Mesothelial cell of epicardium (in vitro differentiated cells): ENCODE results near the gene PLAAT3. TPM values are rescaled to one million over a fixed set of nuclear protein-coding genes. Genes with fewer than 3 reads are reported as not detected.
"Not testable (repeated sequence)": the region's sequence is repeated elsewhere in the genome, so short reads cannot be mapped to it uniquely, and the experiment has no call there.

Source experiments
- DNase-seq, 2 experiments: peaks; one replicate each; pipeline ENCODE4 v3.0.0; 2021; ENCODE audit warnings: low spot score in 2 of 2; ENCODE audit not compliant: unreplicated experiment in 2 of 2
- H3K27ac Mint-ChIP-seq: 2 replicates; pipeline ENCODE4 v1.8.0; 2021; ENCODE audit warnings: mixed read lengths
- H3K27me3 Mint-ChIP-seq: 2 replicates; pipeline ENCODE4 v1.8.0; 2021; ENCODE audit warnings: low read depth, mixed read lengths
- H3K36me3 Mint-ChIP-seq: 2 replicates; pipeline ENCODE4 v1.8.0; 2021; ENCODE audit warnings: mixed read lengths
- H3K4me1 Mint-ChIP-seq: 2 replicates; pipeline ENCODE4 v1.8.0; 2021; ENCODE audit warnings: mixed read lengths
- H3K4me3 Mint-ChIP-seq: 2 replicates; pipeline ENCODE4 v1.8.0; 2021; ENCODE audit warnings: mild to moderate bottlenecking, moderate library complexity, mixed read lengths
- H3K9me3 Mint-ChIP-seq: 2 replicates; pipeline ENCODE4 v1.8.0; 2021; ENCODE audit warnings: mixed read lengths
- total RNA-seq: library from RNA; stranded (reverse); gene quantifications from 3 replicates; pipeline ENCODE4 v1.2.1, GENCODE V29; 2021
- TF ChIP-seq, protein P1 (sequence below): fragments of 200-600 bp; sonication (generic); IDR thresholded peaks from one replicate; pipeline ENCODE4 v1.5.0; 2021; ENCODE audit warnings: antibody characterized with exemption; ENCODE audit not compliant: unreplicated experiment

Gene PLAAT3
- total RNA-seq, 1 donor from 2014 or later, result 1.5 TPM

DNA sequence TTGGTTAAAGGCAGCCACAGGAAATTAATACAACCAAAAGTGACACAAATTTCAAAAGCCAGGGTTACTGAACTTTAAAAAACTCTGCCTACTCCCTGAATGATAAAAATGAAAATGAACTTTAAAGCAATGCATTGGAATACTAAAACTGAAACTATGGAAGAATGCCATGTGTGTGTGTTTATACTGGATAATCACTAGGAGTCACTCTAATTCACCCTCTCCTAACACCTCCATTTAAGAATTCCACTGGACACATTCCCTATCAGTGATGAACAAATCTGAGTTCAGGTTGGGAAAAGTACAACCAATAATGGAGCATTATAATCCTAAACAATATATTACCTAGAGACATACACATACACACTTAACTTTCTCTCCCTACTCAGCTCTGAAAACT lies 27.5 kb upstream of the PLAAT3 start:
- no peak for DNase-seq
- Mint-ChIP-seq H3K9me3 (no peaks in the 10 kb centered on the region), H3K4me3 (no peak overlapping the region)

DNA sequence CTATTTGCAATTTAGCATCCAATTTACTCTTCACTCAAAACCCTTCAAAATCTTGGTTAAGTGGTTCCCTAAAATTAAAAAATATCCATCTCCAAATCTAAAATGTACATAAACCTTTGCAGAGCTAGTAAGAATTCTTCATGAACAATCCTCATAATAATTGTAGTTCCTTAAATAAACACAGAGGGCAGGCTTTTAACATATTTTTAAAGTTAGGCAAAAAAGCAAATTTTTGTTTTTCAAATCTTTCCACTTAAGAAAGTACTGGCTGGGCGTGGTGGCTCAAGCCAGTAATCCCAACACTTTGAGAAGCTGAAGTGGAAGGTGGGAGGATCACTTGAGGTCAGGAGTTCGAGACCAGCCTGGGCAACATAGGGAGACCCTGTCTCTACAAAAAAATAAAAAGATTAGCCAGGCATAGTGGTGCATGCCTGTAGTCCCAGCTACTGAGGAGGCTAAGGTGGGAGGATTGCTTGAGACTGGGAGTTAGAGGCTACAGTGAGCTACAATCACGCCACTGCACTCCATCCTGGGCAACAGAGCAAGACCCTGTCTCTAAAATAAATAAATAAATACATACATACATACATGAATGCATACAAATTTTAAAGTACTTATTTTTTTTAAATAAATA lies 25.1 kb upstream of the PLAAT3 start:
- Mint-ChIP-seq H3K27me3 (no peaks in the 10 kb centered on the region), H3K4me1 (no peaks in the 10 kb centered on the region), H3K9me3 (no peaks in the 10 kb centered on the region), H3K36me3 (peaks cover 21% of the 10 kb centered on the region), H3K27ac (no peak overlapping the region), H3K4me3 (no peak overlapping the region)
- TF ChIP-seq, protein P1, sequence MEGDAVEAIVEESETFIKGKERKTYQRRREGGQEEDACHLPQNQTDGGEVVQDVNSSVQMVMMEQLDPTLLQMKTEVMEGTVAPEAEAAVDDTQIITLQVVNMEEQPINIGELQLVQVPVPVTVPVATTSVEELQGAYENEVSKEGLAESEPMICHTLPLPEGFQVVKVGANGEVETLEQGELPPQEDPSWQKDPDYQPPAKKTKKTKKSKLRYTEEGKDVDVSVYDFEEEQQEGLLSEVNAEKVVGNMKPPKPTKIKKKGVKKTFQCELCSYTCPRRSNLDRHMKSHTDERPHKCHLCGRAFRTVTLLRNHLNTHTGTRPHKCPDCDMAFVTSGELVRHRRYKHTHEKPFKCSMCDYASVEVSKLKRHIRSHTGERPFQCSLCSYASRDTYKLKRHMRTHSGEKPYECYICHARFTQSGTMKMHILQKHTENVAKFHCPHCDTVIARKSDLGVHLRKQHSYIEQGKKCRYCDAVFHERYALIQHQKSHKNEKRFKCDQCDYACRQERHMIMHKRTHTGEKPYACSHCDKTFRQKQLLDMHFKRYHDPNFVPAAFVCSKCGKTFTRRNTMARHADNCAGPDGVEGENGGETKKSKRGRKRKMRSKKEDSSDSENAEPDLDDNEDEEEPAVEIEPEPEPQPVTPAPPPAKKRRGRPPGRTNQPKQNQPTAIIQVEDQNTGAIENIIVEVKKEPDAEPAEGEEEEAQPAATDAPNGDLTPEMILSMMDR, result peak; percentile 77
- no peak for DNase-seq

More for the DNA sequence above, 27.5 kb upstream of the PLAAT3 start:
- TF ChIP-seq, protein P1, result no peak
- H3K27me3 Mint-ChIP-seq, result no peaks in the 10 kb centered on the region
- H3K36me3 Mint-ChIP-seq, result peaks cover 26% of the 10 kb centered on the region
- H3K4me1 Mint-ChIP-seq, result no peaks in the 10 kb centered on the region
- no peak overlapping the region for H3K27ac Mint-ChIP-seq

DNA sequence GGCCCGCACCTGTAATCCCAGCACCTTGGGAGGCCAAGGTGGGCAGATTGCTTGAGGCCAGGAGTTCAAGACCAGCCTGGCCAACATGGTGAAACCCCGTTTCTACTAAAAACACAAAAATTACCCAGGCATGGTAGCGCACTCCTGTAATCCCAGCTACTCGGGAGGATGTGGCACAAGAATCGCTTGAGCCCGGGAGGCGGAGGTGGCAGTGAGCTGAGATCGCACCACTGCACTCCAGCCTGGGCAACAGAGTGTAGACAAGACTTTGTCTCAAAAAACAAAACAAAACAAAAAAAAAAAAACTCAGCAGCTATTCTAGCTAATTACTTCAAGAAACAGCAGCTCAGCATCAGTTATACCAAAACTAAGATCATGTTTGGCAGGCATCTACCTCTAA lies 24.2 kb upstream of the PLAAT3 start:
- H3K27me3 Mint-ChIP-seq, H3K27ac Mint-ChIP-seq, H3K9me3 Mint-ChIP-seq, H3K4me3 Mint-ChIP-seq, DNase-seq, H3K4me1 Mint-ChIP-seq: not testable (repeated sequence)
- peaks cover 17% of the 10 kb centered on the region for H3K36me3 Mint-ChIP-seq

DNA sequence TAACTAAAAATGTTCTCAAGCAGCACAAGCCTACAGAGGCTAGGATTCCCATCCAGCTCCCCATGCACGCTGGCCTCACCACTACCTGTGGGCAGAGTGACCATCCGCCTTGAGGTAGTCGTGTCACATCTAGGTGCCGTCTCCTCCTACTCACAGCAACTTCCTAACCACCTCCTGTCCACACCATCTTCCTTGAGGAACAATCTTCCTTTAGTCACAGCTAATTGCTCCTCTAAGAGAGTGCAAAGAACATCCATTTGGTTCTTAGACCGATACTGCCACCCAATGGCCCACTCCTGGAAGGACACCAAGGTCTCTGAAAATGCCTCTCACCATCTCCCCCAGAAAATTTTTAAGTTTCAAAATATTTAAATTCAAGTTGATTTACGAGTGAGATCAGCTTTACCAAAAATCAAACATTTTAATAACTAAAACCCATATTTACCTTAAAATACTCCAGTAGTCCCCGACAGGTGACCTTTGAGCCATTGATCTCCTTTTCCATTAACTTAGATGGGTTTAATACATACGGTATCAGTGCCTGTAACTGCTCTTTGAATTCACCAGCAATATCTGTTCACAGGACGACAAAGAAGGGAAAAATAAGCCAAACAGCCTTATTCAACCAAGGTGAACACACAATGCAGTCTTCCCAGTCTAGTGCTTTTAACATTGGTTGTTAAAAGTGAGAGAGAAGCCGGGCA lies 21.7 kb upstream of the PLAAT3 start:
- no peaks in the 10 kb centered on the region for H3K4me1 Mint-ChIP-seq
- H3K4me3 Mint-ChIP-seq, result no peak overlapping the region
- H3K27me3 Mint-ChIP-seq, result no peaks in the 10 kb centered on the region
- no peak overlapping the region for H3K27ac Mint-ChIP-seq
- H3K9me3 Mint-ChIP-seq, result no peaks in the 10 kb centered on the region
- peak in 1 of 2 experiments; percentile 76 for DNase-seq
- H3K36me3 Mint-ChIP-seq, result peaks cover 24% of the 10 kb centered on the region
- TF ChIP-seq, protein P1, result peak; percentile 69

DNA sequence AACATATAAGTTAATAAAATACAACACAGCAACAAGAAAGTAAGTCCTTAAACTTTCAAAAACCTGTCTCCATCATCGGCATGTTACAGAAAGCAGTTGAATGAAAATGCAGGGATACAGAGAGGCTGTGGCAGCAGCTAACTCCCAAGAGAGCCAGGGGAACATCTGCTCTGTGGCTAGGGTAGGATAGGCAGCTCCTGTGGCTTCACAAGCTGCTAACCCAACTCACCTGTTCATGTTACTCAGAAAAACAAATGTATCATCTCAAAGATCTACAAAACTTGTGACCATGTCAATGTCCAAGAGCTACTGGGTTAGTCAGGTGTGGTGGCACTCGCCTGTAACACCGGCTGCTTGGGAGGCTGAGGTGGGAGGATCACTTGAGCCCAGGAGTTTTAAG lies 15.2 kb upstream of the PLAAT3 start:
- no peak overlapping the region for H3K27ac Mint-ChIP-seq
- H3K9me3 Mint-ChIP-seq, result no peaks in the 10 kb centered on the region
- TF ChIP-seq, protein P1, result no peak
- no peaks in the 10 kb centered on the region for H3K27me3 Mint-ChIP-seq
- no peak overlapping the region for H3K4me3 Mint-ChIP-seq
- DNase-seq, result no peak
- peaks cover 28% of the 10 kb centered on the region for H3K36me3 Mint-ChIP-seq
- no peaks in the 10 kb centered on the region for H3K4me1 Mint-ChIP-seq

DNA sequence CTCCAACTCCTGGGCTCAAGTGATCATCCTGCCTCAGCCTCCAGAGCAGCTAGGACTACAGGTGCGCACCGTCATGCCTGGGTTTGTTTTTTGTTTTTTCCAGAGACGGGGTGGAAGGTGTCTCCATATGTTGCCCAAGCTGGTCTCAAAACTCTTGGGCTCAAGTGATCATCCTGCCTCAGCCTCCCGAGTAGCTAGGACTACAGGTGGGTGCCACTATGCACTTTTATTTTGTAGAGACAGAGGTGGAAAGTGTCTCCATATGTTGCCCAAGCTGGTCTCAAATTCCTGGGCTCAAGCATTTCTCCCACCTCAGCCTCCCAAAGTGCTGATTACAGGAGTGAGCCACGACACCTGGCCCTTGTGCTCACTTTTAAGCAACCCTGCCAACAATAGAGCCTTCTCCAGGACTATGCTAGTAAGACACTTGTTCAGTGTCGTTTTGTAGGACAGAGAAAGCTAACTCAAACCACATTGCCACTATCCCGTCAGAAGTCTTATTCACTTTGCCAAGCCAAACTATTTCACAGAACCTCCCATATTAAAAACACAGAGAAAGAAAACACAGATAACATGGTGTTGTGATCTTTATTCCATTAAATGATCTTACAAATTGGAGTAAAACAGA lies 9.4 kb upstream of the PLAAT3 start:
- Mint-ChIP-seq H3K27me3 (no peaks in the 10 kb centered on the region), H3K36me3 (no peaks in the 10 kb centered on the region)
- TF ChIP-seq, protein P1, result no peak

More for the DNA sequence above, 9.4 kb upstream of the PLAAT3 start:
- Mint-ChIP-seq H3K9me3 (no peaks in the 10 kb centered on the region), H3K27ac (no peak overlapping the region), H3K4me3 (no peak overlapping the region), H3K4me1 (peaks cover 3% of the 10 kb centered on the region)
- no peak for DNase-seq
